HepG2 (cell line): Measurements from ENCODE around the gene TULP3. TPM values are rescaled to one million over a fixed set of nuclear protein-coding genes. Genes with fewer than 3 reads are reported as not detected.

Experiments used
- ATF3 ChIP-seq: sonication (generic); formaldehyde crosslinking; IDR thresholded peaks from 2 replicates; pipeline ENCODE4 v1.4.0; 2020; ENCODE audit warnings: missing genetic modification reagents
- BCL3 ChIP-seq: sonication (generic); formaldehyde crosslinking; IDR thresholded peaks from 2 replicates; pipeline ENCODE4 v1.5.1; 2020; ENCODE audit warnings: mild to moderate bottlenecking, missing genetic modification reagents, moderate library complexity
- CREB1 ChIP-seq, 2 experiments: fragments of 450-650 bp in 1 of 2; IDR thresholded peaks; 2 replicates each; pipeline ENCODE4 v1.6.1; 2016 to 2017; ENCODE audit warnings: control low read depth in 1 of 2, mild to moderate bottlenecking in 1 of 2, missing compliant biosample characterization in 1 of 2, missing genetic modification characterization in 1 of 2
- DNMT1 ChIP-seq: sonication (generic); formaldehyde crosslinking; IDR thresholded peaks from 2 replicates; pipeline ENCODE4 v1.5.1; 2020; ENCODE audit warnings: mild to moderate bottlenecking, missing genetic modification reagents
- ELF1 ChIP-seq: sonication (generic); formaldehyde crosslinking; IDR thresholded peaks from 2 replicates; pipeline ENCODE4 v1.4.0; 2020; ENCODE audit warnings: missing genetic modification reagents
- GATAD1 ChIP-seq: IDR thresholded peaks from 2 replicates; pipeline ENCODE4 v1.6.1; 2016; ENCODE audit warnings: missing genetic modification reagents, missing compliant biosample characterization
- GTF3A ChIP-seq: sonication (generic); formaldehyde crosslinking; conservative IDR thresholded peaks from 2 replicates; pipeline ENCODE4 v1.4.0; 2020; ENCODE audit warnings: mild to moderate bottlenecking, missing genetic modification reagents
- HNF4G ChIP-seq, 2 experiments: sonication (generic) in 1 of 2; formaldehyde crosslinking in 1 of 2; IDR thresholded peaks; 2 replicates each; pipeline versions ENCODE4 v1.4.0 to v1.6.1; 2011 to 2020; ENCODE audit warnings: borderline replicate concordance in 2 of 2, low read depth in 2 of 2, mild to moderate bottlenecking in 2 of 2, low read length in 1 of 2, missing genetic modification reagents in 1 of 2, moderate library complexity in 1 of 2
- KAT2B ChIP-seq: fragments of 150-350 bp; IDR thresholded peaks from 2 replicates; pipeline ENCODE4 v1.6.1; 2014; ENCODE audit warnings: low read depth, low read length, borderline replicate concordance
- KLF6 ChIP-seq: IDR thresholded peaks from 2 replicates; pipeline ENCODE4 v1.8.0; 2016; ENCODE audit warnings: missing biosample characterization, missing genetic modification reagents
- MYNN ChIP-seq: sonication (generic); formaldehyde crosslinking; IDR thresholded peaks from 2 replicates; pipeline ENCODE4 v1.4.0; 2020; ENCODE audit warnings: mild to moderate bottlenecking, low read depth, missing genetic modification reagents
- PATZ1 ChIP-seq: sonication (generic); formaldehyde crosslinking; IDR thresholded peaks from 2 replicates; pipeline ENCODE4 v1.4.0; 2020; ENCODE audit warnings: missing genetic modification reagents
- POGZ ChIP-seq: sonication (generic); formaldehyde crosslinking; IDR thresholded peaks from 2 replicates; pipeline ENCODE4 v1.4.0; 2020; ENCODE audit warnings: mild to moderate bottlenecking, missing genetic modification reagents
- PRDM4 ChIP-seq: sonication (generic); formaldehyde crosslinking; IDR thresholded peaks from 2 replicates; pipeline ENCODE4 v1.9.0; 2021; ENCODE audit warnings: missing genetic modification reagents, borderline replicate concordance
- RAD51 ChIP-seq: fragments of 450-650 bp; IDR thresholded peaks from 2 replicates; pipeline ENCODE4 v1.6.1; 2016; ENCODE audit warnings: borderline replicate concordance
- SIN3B ChIP-seq: fragments of 150-350 bp; IDR thresholded peaks from 2 replicates; pipeline ENCODE4 v1.6.1; 2014; ENCODE audit warnings: low read length
- SSRP1 ChIP-seq: IDR thresholded peaks from 2 replicates; pipeline ENCODE4 v1.6.1; 2016; ENCODE audit warnings: control low read depth
- TEAD3 ChIP-seq: optimal IDR thresholded peaks from 2 replicates; pipeline ENCODE3; 2016; ENCODE audit warnings: borderline replicate concordance
- TFE3 ChIP-seq: IDR thresholded peaks from 2 replicates; pipeline ENCODE4 v1.6.1; 2016
- ZFX ChIP-seq: sonication (generic); formaldehyde crosslinking; IDR thresholded peaks from 2 replicates; pipeline ENCODE4 v1.4.0; 2020; ENCODE audit warnings: mild to moderate bottlenecking, low read depth, missing genetic modification reagents, moderate library complexity
- ZNF224 ChIP-seq: sonication (generic); formaldehyde crosslinking; IDR thresholded peaks from 2 replicates; pipeline ENCODE4 v1.5.0; 2020; ENCODE audit warnings: mild to moderate bottlenecking, missing genetic modification reagents
- ZNF263 ChIP-seq: sonication (generic); formaldehyde crosslinking; IDR thresholded peaks from 2 replicates; pipeline ENCODE4 v1.4.0; 2020; ENCODE audit warnings: missing genetic modification reagents
- polyA plus RNA-seq, 8 experiments: library from polyadenylated mRNA; depleted of rRNA in 3 of 8; stranded (reverse) in 7 of 8; unstranded in 1 of 8; fragments of >200 nt; fragmentation: Illumina TruSeq in 4 of 8; extraction: Trizol in 4 of 8; gene quantifications; 2 replicates each; pipeline versions ENCODE4 v1.2.1 to v1.2.3, GENCODE V29; 2011 to 2016; ENCODE audit warnings: low read depth in 4 of 8, missing spikeins in 1 of 8, mixed read lengths in 1 of 8; ENCODE audit not compliant: insufficient read depth in 1 of 8
- total RNA-seq, 5 experiments: library from RNA; depleted of rRNA; stranded (reverse); fragments of >200 nt; fragmentation: Illumina TruSeq; extraction: Trizol; gene quantifications; 2 replicates each; pipeline ENCODE4 v1.2.3, GENCODE V29; 2016; ENCODE audit warnings: low read depth in 1 of 5

Gene TULP3
- total and polyA plus RNA-seq, 2 of the 13 experiments (the other 11 are each of a cell fraction or from before 2014, with no cell fraction given) = 11.2 to 13.2 TPM

GRCh38 chr12:2958432-2959191, 67.9 kb downstream of the TULP3 start (continued):
- peak; percentile 87 for TF ChIP-seq PATZ1
- 0 out of 2 replicates have a peak, but pooled peaks have one; percentile 71 for TF ChIP-seq BCL3 (CRISPR knock-in tag)
- peak; percentile 83 for TF ChIP-seq ELF1 (CRISPR knock-in tag)
- no peak for TF ChIP-seq MYNN
- no peak for TF ChIP-seq KAT2B
- TF ChIP-seq TFE3 = no peak; the same call in 1 of the 2 replicates
- no peak for TF ChIP-seq HNF4G (IDR thresholded peaks at IDR 0.05; ENCODE audit: borderline replicate concordance, low read depth, low read length)
- no peak for TF ChIP-seq HNF4G (CRISPR knock-in tag; IDR thresholded peaks at IDR 0.05; ENCODE audit: borderline replicate concordance, low read depth)
- TF ChIP-seq ZNF263 (CRISPR knock-in tag) = peak; percentile 46; the same call in 1 of the 2 replicates
- TF ChIP-seq POGZ (CRISPR knock-in tag) = no peak
- TF ChIP-seq SSRP1 (CRISPR knock-in tag) = no peak
- no peak for TF ChIP-seq DNMT1 (CRISPR knock-in tag)
- TF ChIP-seq SIN3B = no peak
- no peak for TF ChIP-seq TEAD3 (CRISPR knock-in tag)
- TF ChIP-seq RAD51 = no peak
- no peak for TF ChIP-seq CREB1 (IDR thresholded peaks at IDR 0.05)
- no peak for TF ChIP-seq CREB1 (CRISPR knock-in tag; IDR thresholded peaks at IDR 0.05)
- no peak for TF ChIP-seq PRDM4 (CRISPR knock-in tag)
- peak; percentile 37 for TF ChIP-seq ZFX (CRISPR knock-in tag)
- no peak for TF ChIP-seq GTF3A (CRISPR knock-in tag)
- peak; percentile 37; the same call in 1 of the 2 replicates for TF ChIP-seq KLF6 (CRISPR knock-in tag)
- no peak for TF ChIP-seq ZNF224 (CRISPR knock-in tag)
- TF ChIP-seq ATF3 = no peak
- 0 out of 2 replicates have a peak, but pooled peaks have one; percentile 8 for TF ChIP-seq GATAD1 (CRISPR knock-in tag)
